Islet precursor cell (in vitro differentiated cells): ENCODE measurements around the gene ARRDC4.

ENCODE experiments used
- DNase-seq: peaks from one replicate; pipeline ENCODE4 v3.0.0-alpha.2; 2018

The ARRDC4 gene, protein sequence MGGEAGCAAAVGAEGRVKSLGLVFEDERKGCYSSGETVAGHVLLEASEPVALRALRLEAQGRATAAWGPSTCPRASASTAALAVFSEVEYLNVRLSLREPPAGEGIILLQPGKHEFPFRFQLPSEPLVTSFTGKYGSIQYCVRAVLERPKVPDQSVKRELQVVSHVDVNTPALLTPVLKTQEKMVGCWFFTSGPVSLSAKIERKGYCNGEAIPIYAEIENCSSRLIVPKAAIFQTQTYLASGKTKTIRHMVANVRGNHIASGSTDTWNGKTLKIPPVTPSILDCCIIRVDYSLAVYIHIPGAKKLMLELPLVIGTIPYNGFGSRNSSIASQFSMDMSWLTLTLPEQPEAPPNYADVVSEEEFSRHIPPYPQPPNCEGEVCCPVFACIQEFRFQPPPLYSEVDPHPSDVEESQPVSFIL

DNA sequence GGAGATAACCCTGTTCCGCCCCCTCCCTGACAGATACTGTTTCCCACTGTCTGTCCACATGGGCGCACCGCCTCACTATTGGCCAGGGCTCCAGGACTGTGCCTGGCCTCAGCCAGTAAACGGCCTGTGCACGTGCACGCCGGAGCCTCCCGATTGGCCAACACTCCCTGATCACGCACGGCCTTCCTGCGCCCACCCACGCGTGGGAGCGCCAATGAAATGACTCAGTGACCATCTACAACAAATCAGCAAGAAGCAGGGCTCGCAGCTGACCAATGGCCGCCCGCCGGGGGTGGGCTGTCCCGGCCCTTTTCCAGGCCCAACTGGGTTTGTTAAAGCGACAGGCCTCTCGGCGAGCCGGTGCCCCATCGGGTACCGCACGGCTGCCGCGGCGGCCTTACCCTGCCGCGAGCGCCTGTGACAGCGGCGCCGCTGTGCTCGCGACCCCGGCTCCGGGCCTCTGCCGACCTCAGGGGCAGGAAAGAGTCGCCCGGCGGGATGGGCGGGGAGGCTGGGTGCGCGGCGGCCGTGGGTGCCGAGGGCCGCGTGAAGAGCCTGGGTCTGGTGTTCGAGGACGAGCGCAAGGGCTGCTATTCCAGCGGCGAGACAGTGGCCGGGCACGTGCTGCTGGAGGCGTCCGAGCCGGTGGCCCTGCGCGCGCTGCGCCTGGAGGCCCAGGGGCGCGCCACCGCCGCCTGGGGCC lies at the start of gene ARRDC4:
Gene ARRDC4, plus strand, starts transcription at position 340 of the 703 bp plus-strand sequence. Its CDS starts 159 bp downstream, at position 499.
- DNase-seq: peak; percentile 100

DNA sequence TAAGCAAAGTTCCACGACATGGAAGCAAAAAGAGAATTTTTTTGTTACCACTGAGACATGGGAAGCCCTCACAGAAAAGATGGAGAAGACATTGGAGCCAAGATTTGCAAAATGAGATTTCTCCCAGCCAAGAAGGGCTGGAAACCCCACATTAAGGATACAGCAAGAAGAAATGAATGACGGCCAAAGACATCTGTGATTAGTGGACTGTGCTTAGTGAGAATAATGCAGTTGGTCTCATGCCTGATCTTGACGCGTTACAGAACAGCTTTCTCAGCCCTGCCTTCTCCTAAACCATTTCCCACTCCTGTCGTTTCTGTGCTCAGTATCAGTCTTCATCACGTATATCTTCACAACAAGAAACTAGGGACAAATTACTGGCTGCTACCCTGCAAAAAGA lies 45.8 kb upstream of the ARRDC4 start:
- no peak for DNase-seq

DNA sequence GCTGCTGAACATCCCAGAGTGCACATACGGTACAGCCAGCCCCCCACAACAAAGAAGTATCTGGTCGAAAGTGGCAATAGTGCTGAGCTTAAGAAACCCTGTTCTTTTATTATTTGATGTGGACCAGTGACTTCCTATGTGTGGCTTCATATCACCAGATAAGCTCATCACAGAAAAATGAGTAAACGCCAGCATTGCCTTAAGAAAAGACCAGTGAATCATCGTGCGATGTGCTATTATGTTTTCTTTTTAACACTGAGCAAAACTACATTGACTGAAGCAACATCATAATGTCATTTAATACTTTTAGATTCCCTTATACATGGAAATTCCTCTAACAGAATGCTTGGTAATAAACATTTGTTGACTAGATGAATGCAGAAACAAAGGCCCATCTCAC lies 45.2 kb upstream of the ARRDC4 start:
- DNase-seq: no peak

DNA sequence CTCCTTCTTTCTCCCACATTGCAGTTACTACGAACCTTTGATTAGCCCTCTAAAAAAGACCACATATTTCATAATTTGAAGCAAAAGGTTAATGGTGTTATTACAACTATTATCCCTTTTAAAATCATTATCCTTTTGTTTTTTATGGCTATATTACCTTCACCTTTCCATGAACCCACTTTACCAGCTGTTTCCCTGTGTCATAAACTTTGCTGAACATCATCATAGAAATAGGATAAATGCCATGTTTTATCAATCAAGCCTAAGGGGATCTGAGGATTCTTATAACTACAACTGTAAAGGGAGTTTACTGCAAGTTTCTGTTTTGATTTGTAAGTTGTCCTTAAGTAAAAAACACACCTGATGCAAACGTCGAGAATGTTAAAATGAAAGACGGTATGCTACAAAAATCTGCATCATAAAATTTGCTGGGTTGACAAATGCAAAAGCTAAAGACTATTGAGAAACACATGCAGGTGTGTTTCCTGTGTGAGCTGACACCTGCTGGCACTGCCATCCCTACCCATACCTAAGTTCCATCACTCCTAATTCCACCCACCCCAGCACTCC lies 39.1 kb upstream of the ARRDC4 start:
- DNase-seq: no peak

DNA sequence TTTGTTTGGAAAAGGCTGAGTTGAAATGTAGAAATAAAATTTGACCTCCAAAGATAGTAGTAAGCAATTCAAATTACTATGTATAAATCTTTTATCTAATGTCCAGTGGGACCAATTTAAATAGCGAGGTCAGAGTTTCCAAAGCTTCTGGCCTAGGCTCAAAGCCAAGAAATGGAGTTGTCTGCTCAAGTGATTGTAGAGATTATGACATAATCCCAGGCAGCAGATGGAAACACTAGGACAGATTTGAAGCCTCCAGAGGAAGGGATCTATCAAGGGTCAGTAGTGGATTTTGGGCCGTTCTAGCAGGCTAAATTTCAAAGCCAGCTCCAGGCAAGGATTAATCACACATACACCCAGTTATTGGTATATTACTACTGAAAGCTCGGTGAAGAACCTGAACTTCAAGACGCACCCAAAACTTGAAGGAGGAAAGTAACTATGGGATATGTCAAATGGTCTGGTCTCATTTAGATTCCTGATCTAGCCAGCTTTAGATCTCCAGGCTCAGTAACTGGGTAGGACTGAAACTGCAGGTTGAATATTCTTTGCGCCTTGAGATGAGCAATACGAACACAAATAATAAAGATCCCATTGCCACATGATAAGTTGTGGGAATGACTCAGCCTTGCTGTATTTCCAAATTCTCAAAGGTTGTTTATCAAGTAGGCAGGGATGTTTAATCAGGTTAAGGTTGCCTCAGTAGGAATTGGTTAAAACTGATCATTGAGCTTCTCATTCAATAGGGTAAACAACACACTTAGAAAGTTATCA lies 30.9 kb upstream of the ARRDC4 start:
- DNase-seq: no peak

DNA sequence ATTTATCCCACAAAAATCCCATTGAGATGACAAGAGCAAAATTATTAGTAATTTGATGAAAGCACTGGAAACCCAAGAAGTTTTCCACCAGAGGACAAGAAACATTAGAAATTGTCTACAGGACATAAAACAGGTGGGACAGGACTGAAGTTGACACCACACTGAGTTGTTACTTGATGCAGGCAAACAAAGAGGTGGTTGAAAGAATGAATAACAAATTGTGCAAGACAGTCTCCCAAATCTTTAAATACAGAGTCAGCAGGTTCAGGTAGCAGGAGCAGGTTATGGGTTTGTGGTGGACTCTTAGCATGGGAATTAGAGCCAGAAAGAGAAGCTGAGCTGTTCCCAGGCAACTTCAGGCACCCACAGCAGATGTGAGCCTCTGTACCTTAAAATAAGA lies 30.3 kb upstream of the ARRDC4 start:
- DNase-seq: no peak

DNA sequence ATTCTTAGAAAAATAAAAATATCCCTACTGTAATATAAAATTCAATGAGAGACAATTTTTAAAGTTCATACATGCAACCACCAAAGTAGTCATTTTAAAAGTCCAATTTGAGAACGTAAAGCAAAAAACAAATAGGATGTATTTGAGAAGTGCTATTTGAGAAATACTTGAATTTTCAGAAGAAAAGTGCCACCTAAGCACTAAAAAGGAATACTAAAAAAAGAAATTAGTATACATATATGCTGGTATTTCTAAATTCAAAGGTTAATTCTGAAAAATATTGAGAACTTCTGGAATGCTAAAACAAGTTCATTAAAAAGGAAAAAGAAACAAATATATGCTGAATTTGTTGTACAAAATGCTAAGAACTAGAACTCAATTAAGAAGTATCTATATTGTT lies 29.2 kb upstream of the ARRDC4 start:
- no peak for DNase-seq

DNA sequence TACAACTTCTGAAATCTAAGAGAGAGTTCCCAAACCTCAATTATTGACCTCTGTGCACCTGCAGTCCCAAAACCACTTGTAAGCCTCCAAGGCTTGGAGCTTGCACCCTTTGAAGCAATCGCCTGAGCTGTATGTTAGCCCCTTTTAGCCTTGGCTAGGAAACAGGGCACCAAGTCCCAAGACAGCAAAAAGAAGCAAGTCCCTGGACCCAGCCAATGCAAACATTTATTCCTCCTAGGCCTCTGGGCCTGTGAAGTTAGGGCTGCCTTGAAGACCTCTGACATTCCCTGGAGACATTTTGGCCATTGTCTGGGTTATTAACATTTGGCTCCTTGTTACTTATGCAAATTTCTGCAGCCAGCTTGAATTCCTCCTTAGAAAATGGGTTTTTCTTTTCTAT lies 26.9 kb upstream of the ARRDC4 start:
- DNase-seq: no peak

DNA sequence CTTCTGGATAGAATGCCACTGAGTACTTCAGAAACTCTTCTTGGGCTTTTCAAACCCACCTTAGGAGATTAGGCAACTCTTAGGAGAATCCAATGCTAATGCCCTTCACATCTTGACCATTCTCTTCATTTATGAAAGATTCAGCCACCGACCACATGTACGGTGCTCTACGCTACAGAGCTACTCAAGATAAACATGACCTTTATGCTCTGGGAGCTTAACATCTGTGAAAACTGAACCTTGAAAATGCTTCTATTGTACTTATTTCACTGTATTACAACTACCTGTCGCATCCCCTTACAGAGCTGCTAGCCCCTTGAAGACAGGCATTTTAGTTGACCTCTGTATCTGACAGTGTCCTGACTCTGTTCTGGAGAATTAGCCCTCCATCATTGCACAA lies 19.5 kb upstream of the ARRDC4 start:
- DNase-seq: no peak

DNA sequence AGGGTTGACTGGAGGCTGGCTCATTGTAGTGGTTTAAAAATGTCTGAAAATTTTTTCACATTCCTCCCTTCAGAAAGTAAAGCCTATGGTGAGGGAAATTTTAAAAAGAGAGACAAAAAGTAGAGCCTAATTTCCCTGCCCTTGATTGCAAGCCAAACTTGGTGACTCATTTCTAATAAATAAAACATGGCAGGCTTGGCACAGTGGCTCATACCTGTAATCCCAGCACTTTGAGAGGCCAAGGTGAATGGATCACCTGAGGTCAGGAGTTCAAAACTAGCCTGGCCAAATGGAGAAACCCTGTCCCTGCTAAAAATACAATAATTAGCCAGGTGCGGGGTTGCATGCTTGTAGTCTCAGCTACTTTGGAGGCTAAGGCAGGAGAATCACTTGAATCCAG lies 18.9 kb upstream of the ARRDC4 start:
- no peak for DNase-seq

DNA sequence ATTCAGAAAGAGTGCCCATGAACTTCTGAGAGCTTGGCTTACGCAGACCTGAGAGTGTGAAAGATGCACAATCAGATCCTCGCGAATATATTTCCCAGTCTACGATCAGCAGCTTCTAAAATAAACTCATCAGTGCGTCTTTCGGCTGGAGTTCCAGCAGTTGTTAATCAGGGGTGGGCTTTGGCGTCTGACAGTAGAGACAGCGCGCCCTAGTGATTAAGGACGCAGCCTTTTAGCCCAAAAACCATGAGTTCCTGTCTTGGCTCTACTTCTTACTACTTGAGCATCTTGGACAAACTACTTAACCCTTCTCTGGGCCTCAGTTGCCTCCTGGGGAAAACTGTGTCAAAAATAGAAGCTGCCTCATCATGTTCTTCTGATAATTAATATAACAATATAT lies 15.8 kb upstream of the ARRDC4 start:
- no peak for DNase-seq

DNA sequence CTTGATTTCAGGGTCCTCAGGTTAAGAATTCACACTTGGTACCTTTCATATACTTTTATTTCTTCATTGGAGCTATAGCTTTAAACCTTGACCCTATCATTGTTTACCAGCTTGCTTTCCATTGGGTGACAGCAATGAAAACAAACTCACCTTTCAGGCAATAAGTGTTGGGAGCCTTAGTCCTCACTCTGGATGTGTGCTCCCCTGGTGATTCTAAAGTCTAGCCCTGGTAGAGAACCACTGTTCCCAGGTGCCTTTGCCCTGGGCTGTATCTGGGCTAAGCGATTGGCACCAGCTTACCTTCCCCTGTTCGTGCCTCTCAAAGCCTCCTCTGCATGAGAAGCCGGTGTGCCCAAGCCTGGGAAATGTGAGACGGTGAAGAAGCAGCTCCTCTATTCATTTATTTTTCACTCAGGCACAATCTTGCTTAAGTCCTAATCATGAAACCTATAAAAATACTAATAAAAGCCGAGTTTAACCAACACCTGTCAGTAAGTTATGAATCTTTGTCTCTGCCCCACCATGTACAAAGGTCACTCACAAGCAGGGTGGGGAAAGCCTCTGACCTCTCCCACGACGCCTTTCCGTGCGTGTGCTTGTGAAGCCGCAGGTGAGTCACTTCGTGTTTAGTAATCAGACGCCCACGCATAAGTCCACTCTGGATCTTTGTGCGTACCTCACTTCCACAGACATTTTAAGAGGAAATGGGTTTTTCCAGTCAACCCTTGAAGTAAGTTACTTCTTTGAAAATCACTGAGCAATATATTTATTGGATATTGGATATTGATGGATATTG lies 12.8 kb upstream of the ARRDC4 start:
- DNase-seq: no peak

DNA sequence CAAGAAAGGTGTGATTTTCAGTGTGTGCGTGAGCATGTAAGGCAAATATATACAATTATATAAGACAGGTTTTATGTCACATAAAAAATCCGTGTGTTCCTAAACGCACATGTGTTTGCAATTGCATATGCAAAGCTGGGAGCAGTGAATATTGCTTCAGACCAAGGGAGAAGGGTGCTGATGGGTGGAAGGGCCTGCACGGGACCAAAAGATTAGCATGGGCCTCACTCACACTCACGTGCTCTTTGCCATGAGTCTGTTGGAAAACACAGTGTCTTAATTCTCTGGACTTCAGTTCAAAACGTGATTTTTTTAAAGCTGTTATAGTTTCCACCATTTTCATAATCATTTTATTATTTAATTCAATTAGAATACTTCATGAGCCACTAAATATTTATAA lies 7.2 kb upstream of the ARRDC4 start:
- no peak for DNase-seq

DNA sequence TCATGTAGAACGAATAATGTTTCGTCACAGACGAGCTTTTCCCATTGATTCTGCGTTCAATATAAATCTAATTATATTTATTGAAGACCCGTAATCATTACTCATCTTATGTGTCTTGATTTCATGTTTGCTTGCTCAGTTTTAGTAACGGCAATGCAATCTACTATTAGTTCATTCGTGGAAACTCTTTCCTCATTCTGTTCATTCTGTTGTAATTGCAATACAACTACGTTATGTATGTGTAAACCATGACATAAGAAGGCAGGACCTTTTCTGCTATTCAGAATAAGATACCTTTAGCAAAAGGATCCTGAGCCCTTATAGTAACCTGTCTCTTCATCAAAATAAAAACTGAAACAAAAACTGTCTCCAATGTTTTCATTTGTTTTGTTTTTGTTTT lies 6.8 kb upstream of the ARRDC4 start:
- DNase-seq: no peak

DNA sequence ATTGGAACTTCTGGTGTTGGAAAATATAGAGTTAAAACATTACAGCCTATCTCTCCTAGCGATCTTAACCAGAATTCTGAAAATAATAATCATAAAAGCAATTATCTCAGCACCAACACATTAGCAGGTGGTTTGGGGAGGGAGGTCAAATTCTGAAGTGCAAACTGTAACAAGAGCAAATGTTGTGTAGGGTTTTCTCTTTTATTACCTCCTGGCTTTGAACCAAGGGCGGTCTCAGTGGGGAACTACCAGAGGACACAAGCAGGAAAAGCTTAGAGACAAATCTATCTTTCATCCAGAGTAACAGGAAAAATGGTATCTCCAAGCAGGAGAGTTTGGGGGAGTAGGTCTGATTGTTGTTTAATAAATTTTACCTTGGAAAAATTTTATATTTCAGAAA lies 5.5 kb upstream of the ARRDC4 start:
- DNase-seq: no peak

DNA sequence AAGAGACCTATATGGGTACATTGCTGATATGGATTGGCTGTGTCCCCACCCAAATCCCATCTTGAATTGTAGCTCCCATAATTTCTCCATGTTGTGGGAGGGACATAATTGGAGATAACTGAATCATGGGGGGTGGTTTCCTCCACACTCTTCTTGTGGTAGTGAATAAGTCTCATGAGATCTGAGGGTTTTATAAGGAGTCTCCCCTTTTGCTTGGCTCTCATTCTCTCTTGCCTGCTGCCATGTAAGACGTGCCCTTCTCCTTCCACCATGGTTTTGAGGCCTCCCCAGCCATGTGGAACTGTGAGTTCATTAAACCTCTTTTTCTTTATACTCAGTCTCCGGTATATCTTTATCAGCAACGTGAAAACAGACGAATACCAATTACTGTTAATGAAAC lies 5.0 kb upstream of the ARRDC4 start:
- no peak for DNase-seq

DNA sequence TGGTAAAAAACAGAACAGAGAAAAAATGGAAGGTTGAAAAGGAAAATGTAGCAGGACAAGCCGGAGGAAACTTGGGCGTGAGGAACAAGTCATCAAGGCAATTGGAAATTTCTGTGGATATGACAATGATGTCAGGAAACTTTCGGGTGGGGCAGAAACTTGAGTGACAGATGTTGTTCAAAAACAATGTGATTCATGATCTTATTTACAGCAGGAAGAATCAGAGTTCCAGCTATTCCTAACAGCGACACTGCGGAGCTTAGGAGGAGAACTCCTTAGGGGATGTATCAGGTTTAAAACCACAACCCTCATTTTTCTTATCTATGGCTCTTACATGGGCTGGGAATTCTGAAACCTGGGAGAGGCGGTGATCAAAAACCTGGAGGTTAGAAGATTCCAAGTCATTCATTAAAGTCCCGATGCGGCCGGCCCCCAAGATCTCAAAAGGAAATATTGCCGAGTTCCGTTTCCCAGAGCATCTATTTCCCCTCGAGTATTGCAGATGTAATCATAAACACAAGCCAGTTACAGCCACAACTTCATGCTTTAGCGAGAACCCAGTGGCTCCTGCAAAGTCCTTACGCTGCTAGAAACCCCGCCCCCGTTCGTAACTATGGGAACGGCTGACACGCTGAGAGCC lies 659 bp upstream of the ARRDC4 start:
- no peak for DNase-seq

DNA sequence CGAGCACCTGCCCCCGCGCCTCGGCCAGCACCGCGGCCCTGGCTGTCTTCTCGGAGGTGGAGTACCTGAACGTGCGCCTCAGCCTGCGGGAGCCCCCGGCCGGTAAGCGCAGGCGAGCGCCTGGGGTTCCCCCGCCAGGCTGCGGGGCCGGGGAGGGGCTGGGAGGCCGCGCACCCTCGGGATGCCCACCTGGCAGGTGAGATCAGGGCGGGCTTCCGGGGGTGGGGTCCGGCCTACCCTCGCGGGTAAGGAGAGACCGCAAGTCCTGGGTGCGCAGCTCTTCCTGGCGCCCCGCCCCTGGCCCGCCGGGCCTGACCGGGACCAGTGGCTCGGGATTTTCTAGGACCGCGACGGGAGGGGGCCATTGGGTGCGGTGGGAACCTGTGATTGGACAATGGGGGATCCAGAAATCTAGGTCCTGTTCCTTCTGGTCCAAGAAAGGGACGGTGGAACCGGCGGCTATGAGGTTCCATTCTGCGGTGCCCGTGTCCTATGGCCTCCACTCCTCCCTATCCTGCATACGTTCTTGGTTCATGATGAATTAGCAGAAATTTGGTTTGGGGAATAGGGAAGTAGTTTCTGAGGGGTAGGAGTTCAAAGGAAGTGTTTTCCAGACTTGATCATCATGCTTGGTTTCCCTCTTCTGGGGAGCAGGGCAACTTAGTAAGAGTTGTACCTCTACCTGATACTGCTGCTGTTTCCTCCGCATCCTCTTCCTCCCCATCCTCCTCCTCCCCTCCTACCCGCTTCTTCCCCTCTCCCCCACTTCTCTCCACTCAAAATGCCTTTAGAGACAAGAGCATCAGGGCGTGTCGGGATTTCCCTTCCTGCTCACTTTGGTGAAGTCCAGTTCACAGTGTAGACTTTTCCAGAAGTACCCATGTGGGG lies 808 bp downstream of the ARRDC4 start:
- DNase-seq: peak; percentile 63

DNA sequence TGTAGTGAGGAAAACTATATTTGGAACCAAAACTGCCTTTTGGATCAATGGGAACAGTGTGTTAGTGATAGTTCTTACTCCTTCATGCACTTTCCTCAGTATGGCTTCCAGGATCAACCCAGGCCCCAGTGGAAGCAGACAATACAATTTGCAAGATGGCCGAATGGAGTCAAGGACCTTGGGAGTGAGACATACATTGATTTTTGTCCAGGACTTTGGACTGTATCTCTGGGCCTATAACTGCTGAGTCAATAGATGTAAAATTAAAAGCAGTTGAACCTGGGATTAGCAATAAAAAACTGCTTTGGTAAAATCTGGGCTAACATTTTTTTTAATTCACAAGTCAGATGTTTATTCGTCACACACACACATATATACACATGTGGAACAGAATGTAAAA lies 1.8 kb downstream of the ARRDC4 start:
- no peak for DNase-seq

DNA sequence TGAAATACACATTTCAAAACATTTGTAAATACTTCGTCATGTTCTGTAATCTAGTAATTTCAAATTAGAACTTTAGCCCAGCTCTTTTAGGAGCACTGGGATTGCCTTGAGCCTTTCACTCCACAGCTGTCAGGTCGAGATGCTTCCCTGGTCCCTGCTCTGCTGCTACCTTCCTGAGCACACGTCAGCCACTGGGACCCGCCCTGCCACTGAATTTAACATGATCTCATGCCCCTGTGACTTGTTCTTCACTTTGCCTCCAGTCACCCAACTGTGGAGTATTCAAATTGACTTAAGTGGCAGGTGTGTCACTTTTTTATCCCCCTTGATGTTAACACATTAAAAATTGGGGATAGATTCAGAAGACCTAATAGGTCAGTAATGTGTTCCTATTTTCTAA lies 3.3 kb downstream of the ARRDC4 start:
- DNase-seq: no peak

DNA sequence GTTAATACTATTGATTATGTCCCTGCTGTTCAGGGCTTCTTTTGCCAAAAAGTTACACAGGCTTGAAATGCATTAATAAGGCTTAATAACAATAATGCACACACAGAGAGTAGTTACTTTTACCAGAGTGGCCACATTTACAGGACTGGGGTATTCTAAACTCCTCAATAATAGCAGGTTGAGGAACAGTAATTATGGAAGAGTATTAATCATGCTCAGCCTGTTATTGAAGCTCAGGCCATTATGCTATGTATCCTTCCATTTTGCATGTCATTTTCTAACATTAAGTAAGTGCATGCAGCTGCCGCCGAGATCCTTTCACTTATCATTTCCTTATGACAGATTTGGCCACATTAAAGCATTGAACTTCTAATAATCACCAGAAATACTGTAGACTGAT lies 5.7 kb downstream of the ARRDC4 start:
- no peak for DNase-seq
